ENCODE results near the gene PCDH1. TPM values are rescaled to one million over a fixed set of nuclear protein-coding genes. Genes with fewer than 3 reads are reported as not detected.

PCDH1 gene
- total RNA-seq, 2 donors from 2014 or later: 97.3 to 105 TPM

- DNase-seq: peak; percentile 73
- Histone ChIP-seq H3K4me3 (no peak overlapping the region), H3K36me3 (no peaks in the 10 kb centered on the region), H3K27me3 (peaks cover 1% of the 10 kb centered on the region), H3K9ac (ENCODE audit: low read depth in 2 of 2, low read length in 2 of 2) (peak overlapping the region; percentile 31 to 88), H3K27ac (peak overlapping the region; percentile 82), H3K9me3 (no peaks in the 10 kb centered on the region), H3K4me1 (peaks cover 37% of the 10 kb centered on the region)
- intact Hi-C loops (cut with DNase I): no loop called here
- no peak for TF ChIP-seq CTCF (IDR thresholded peaks at IDR 0.05)
These were observed 7.3 kb downstream of the PCDH1 start for GRCh38 chr5:141870871-141871270.

- no peaks in the 10 kb centered on the region for H3K36me3 ChIP-seq
- no peaks in the 10 kb centered on the region for H3K27me3 ChIP-seq
- TF ChIP-seq CTCF (IDR thresholded peaks at IDR 0.05): no peak
- H3K9me3 ChIP-seq: no peaks in the 10 kb centered on the region
- H3K27ac ChIP-seq: peak overlapping the region; percentile 82
- peak; percentile 63 for DNase-seq
- peaks cover 37% of the 10 kb centered on the region for H3K4me1 ChIP-seq
- no peak overlapping the region for H3K4me3 ChIP-seq
- intact Hi-C loops (cut with DNase I): no loop called here
- H3K9ac ChIP-seq (ENCODE audit: low read depth in 2 of 2, low read length in 2 of 2): peak overlapping the region; percentile 31 to 88
These were observed 8.0 kb downstream of the PCDH1 start for GRCh38 chr5:141870228-141870627.

GRCh38 chr5:141869514-141869913 is 8.7 kb downstream of the PCDH1 start:
- peak overlapping the region; percentile 82 for H3K27ac ChIP-seq
- H3K36me3 ChIP-seq: no peaks in the 10 kb centered on the region
- no peaks in the 10 kb centered on the region for H3K27me3 ChIP-seq
- H3K4me3 ChIP-seq: no peak overlapping the region
- H3K4me1 ChIP-seq: peaks cover 37% of the 10 kb centered on the region
- H3K9ac ChIP-seq (ENCODE audit: low read depth in 2 of 2, low read length in 2 of 2): peak overlapping the region; percentile 53 to 88
- no peaks in the 10 kb centered on the region for H3K9me3 ChIP-seq
- no peak for TF ChIP-seq CTCF (IDR thresholded peaks at IDR 0.05)
- DNase-seq: peak; percentile 88
- intact Hi-C loops (cut with DNase I): no loop called here

- intact Hi-C loops (cut with DNase I): no loop called here
- no peak for TF ChIP-seq CTCF (IDR thresholded peaks at IDR 0.05)
These were observed 9.2 kb downstream of the PCDH1 start for GRCh38 chr5:141869040-141869439.

GRCh38 chr5:141868541-141868940 is 9.7 kb downstream of the PCDH1 start:
- DNase-seq: peak; percentile 19
- peak overlapping the region in 1 of 2 donors; percentile 88 for H3K9ac ChIP-seq (ENCODE audit: low read depth in 2 of 2, low read length in 2 of 2)

More at GRCh38 chr5:141869040-141869439, 9.2 kb downstream of the PCDH1 start:
- Histone ChIP-seq H3K27ac (peak overlapping the region; percentile 82), H3K4me3 (no peak overlapping the region), H3K36me3 (no peaks in the 10 kb centered on the region), H3K9me3 (no peaks in the 10 kb centered on the region), H3K27me3 (no peaks in the 10 kb centered on the region), H3K9ac (ENCODE audit: low read depth in 2 of 2, low read length in 2 of 2) (peak overlapping the region; percentile 53 to 88), H3K4me1 (peaks cover 37% of the 10 kb centered on the region)
- DNase-seq: peak; percentile 29

More at GRCh38 chr5:141868541-141868940, 9.7 kb downstream of the PCDH1 start:
- Histone ChIP-seq H3K27me3 (no peaks in the 10 kb centered on the region), H3K4me1 (peaks cover 37% of the 10 kb centered on the region), H3K27ac (peak overlapping the region; percentile 82), H3K9me3 (no peaks in the 10 kb centered on the region), H3K4me3 (no peak overlapping the region), H3K36me3 (no peaks in the 10 kb centered on the region)
- intact Hi-C loops (cut with DNase I): no loop called here
- no peak for TF ChIP-seq CTCF (IDR thresholded peaks at IDR 0.05)
